Measurements from ENCODE around the gene CWF19L1. TPM values are rescaled to one million over a fixed set of nuclear protein-coding genes. Genes with fewer than 3 reads are reported as not detected.

The CWF19L1 gene
- total and polyA plus RNA-seq, 2 experiments from 2014 or later = 15.8 to 34.4 TPM

GRCh38 chr10:100306861-100307260 lies 39.4 kb upstream of the CWF19L1 start (continued):
- TF ChIP-seq ZNF462 (CRISPR knock-in tag; IDR thresholded peaks at IDR 0.05) (no peak), POLR2AphosphoS5 (IDR thresholded peaks at IDR 0.05; ENCODE audit: low read depth) (no peak), STAT1 (IDR thresholded peaks at IDR 0.05; ENCODE audit: unreplicated experiment) (no peak), REST (IDR thresholded peaks at IDR 0.05; ENCODE audit: unreplicated experiment) (no peak), NANOG (IDR thresholded peaks at IDR 0.05; ENCODE audit: borderline replicate concordance) (no peak), ZNF331 (CRISPR knock-in tag; IDR thresholded peaks at IDR 0.05; ENCODE audit: low read depth) (no peak), JUNB (IDR thresholded peaks at IDR 0.05; ENCODE audit: unreplicated experiment) (no peak), ETS1 (IDR thresholded peaks at IDR 0.05) (no peak), ZNF114 (CRISPR knock-in tag; IDR thresholded peaks at IDR 0.05) (no peak)
